IgD-negative memory B cell (primary cell): ENCODE results near the gene CPT1A. TPM values are rescaled to one million over a fixed set of nuclear protein-coding genes. Genes with fewer than 3 reads are reported as not detected.
A peak's percentile ranks its signal among the peaks of the same experiment; 100 is the strongest.

ENCODE experiments used
- H3K27ac Mint-ChIP-seq, 3 donors: one replicate each; pipeline ENCODE4 v1.8.0; 2020 to 2022; ENCODE audit warnings: mild to moderate bottlenecking in 3 of 3, mixed read lengths in 3 of 3, moderate library complexity in 1 of 3
- H3K27me3 Mint-ChIP-seq: one replicate; pipeline ENCODE4 v1.8.0; 2021; ENCODE audit warnings: mixed read lengths
- H3K36me3 Mint-ChIP-seq: one replicate; pipeline ENCODE4 v1.8.0; 2020; ENCODE audit warnings: mild to moderate bottlenecking, mixed read lengths
- H3K4me1 Mint-ChIP-seq, 3 donors: one replicate each; pipeline ENCODE4 v1.8.0; 2020 to 2022; ENCODE audit warnings: mixed read lengths in 3 of 3, mild to moderate bottlenecking in 1 of 3
- H3K4me3 Mint-ChIP-seq, 4 donors: one replicate each; pipeline ENCODE4 v1.8.0; 2020 to 2022; ENCODE audit warnings: mild to moderate bottlenecking in 4 of 4, mixed read lengths in 4 of 4, moderate library complexity in 3 of 4
- H3K9me3 Mint-ChIP-seq, 3 donors: one replicate each; pipeline ENCODE4 v1.8.0; 2020 to 2021; ENCODE audit warnings: mixed read lengths in 3 of 3, mild to moderate bottlenecking in 1 of 3
- polyA plus RNA-seq: library from polyadenylated mRNA; unstranded; fragments of 300-500 nt; fragmentation: Illumina TruSeq; gene quantifications from one replicate; pipeline ENCODE4 v1.2.3, GENCODE V29; 2021

Gene CPT1A
- polyA plus RNA-seq, 1 donor from 2014 or later = 5.8 TPM

- Mint-ChIP-seq H3K36me3 (peaks cover 3% of the 10 kb centered on the region), H3K4me3 (no peak overlapping the region), H3K4me1 (no peaks in the 10 kb centered on the region), H3K27me3 (peaks cover 10% of the 10 kb centered on the region), H3K27ac (no peak overlapping the region), H3K9me3 (peaks cover 1 to 7% (median 2%) of the 10 kb centered on the region in 3 donors)
These were observed 127.5 kb downstream of the CPT1A start for GRCh38 chr11:68714060-68714856.

GRCh38 chr11:68711114-68711513, 130.6 kb downstream of the CPT1A start:
- Mint-ChIP-seq H3K4me3 (no peak overlapping the region), H3K36me3 (no peaks in the 10 kb centered on the region), H3K4me1 (no peaks in the 10 kb centered on the region), H3K27me3 (no peaks in the 10 kb centered on the region), H3K27ac (no peak overlapping the region), H3K9me3 (no peaks in the 10 kb centered on the region)

- H3K4me1 Mint-ChIP-seq = no peaks in the 10 kb centered on the region
- no peaks in the 10 kb centered on the region for H3K36me3 Mint-ChIP-seq
- peak overlapping the region in 1 of 3 donors; percentile 14 for H3K27ac Mint-ChIP-seq
- no peaks in the 10 kb centered on the region for H3K9me3 Mint-ChIP-seq
- H3K27me3 Mint-ChIP-seq = no peaks in the 10 kb centered on the region
- no peak overlapping the region for H3K4me3 Mint-ChIP-seq
These were observed 131.3 kb downstream of the CPT1A start for GRCh38 chr11:68710409-68710808.

- Mint-ChIP-seq H3K4me3 (no peak overlapping the region), H3K4me1 (no peaks in the 10 kb centered on the region), H3K9me3 (no peaks in the 10 kb centered on the region), H3K27me3 (no peaks in the 10 kb centered on the region), H3K27ac (no peak overlapping the region), H3K36me3 (no peaks in the 10 kb centered on the region)
These were observed 132.7 kb downstream of the CPT1A start for GRCh38 chr11:68709062-68709461.

GRCh38 chr11:68707527-68707926, 134.2 kb downstream of the CPT1A start:
- Mint-ChIP-seq H3K27ac (no peak overlapping the region), H3K4me3 (no peak overlapping the region), H3K9me3 (no peaks in the 10 kb centered on the region), H3K4me1 (no peaks in the 10 kb centered on the region), H3K27me3 (peaks cover 3% of the 10 kb centered on the region), H3K36me3 (no peaks in the 10 kb centered on the region)

GRCh38 chr11:68704887-68705286, 136.8 kb downstream of the CPT1A start:
- H3K9me3 Mint-ChIP-seq = peaks cover 0 to 3% (median 0%) of the 10 kb centered on the region in 3 donors
- H3K36me3 Mint-ChIP-seq = no peaks in the 10 kb centered on the region
- H3K27ac Mint-ChIP-seq = no peak overlapping the region
- no peak overlapping the region for H3K4me3 Mint-ChIP-seq
- no peaks in the 10 kb centered on the region for H3K4me1 Mint-ChIP-seq
- H3K27me3 Mint-ChIP-seq = peaks cover 3% of the 10 kb centered on the region

Other genes with a start within 250 kb of the CPT1A start
- gene GAL, start 157.4 kb downstream of the CPT1A start, polyA plus RNA-seq = not detected
- gene TESMIN, start 90.4 kb downstream of the CPT1A start, polyA plus RNA-seq = 5.1 TPM
- 108 TPM for gene MRPL21, start 61.9 kb upstream of the CPT1A start, polyA plus RNA-seq
- 11.3 TPM for gene IGHMBP2, start 62.0 kb upstream of the CPT1A start, polyA plus RNA-seq
- not detected for gene MRGPRD, start 139.1 kb upstream of the CPT1A start, polyA plus RNA-seq
- gene MRGPRF, start 171.3 kb upstream of the CPT1A start, polyA plus RNA-seq = not detected
- gene TPCN2, start 207.0 kb upstream of the CPT1A start, polyA plus RNA-seq = 5.7 TPM